IPS-15b (cell line): ENCODE data around the gene ASCC2.

Experiments
- H3K27me3 ChIP-seq: one replicate; pipeline ENCODE4 v1.6.1; 2013; ENCODE audit warnings: low read length; ENCODE audit not compliant: control insufficient read depth, insufficient read depth
- H3K36me3 ChIP-seq: one replicate; pipeline ENCODE4 v1.6.1; 2013; ENCODE audit warnings: low read length; ENCODE audit not compliant: control insufficient read depth, insufficient read depth
- H3K4me1 ChIP-seq: one replicate; pipeline ENCODE4 v1.6.1; 2013; ENCODE audit warnings: mild to moderate bottlenecking, low read length; ENCODE audit not compliant: control insufficient read depth, insufficient read depth
- H3K4me3 ChIP-seq: one replicate; pipeline ENCODE4 v1.5.1; 2013; ENCODE audit warnings: low read depth, low read length
- H3K9ac ChIP-seq: one replicate; pipeline ENCODE4 v1.6.1; 2013; ENCODE audit warnings: low read depth, mild to moderate bottlenecking, low read length
- H3K9me3 ChIP-seq: one replicate; pipeline ENCODE4 v1.6.1; 2013; ENCODE audit warnings: mild to moderate bottlenecking, low read length; ENCODE audit not compliant: control insufficient read depth, insufficient read depth

ASCC2 gene

DNA sequence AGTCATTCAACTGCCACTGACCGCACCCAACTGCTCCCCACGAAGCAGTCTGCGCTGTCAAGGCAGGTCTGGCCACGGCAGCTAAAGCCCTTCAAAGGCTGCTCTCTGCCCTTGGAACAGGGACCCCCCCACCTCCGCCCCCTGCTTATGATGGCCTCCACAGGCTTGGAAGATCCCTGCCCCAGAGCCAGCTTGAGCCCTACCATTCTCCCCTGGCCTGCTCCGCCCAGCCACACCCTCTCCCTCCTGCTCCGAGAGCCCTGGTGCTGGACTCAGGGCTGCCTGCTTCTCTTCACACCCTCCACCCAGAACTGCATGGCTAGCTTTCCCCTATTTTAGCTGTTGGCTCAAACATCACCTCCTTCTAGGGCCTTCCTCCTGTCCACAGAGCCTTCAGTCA, 90.2 kb downstream of the ASCC2 start:
- Histone ChIP-seq H3K27me3 (no peaks in the 10 kb centered on the region), H3K36me3 (peaks cover 3% of the 10 kb centered on the region), H3K9me3 (no peaks in the 10 kb centered on the region), H3K4me1 (no peaks in the 10 kb centered on the region), H3K4me3 (no peak overlapping the region), H3K9ac (no peak overlapping the region)

DNA sequence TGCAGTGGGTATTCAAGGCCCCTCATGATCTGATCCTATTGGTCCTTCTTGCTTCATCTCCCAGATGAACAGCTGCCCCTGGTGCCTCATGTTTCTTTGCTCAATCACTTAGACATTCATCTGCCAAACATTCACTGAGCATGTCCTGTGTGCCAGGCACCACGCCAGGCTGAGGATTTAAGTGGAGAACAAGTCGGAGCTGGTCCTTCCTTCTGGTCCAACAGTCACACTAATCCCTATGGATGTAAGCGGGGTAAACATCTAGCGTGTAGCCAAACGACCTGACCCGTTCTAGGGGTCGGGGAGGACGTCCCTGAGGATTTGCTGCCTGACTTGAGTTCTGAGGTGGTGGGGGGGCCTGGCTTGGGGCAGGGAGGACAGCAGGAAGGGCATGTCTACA, 93.2 kb downstream of the ASCC2 start:
- H3K27me3 ChIP-seq = no peaks in the 10 kb centered on the region
- H3K36me3 ChIP-seq = peaks cover 3% of the 10 kb centered on the region
- no peaks in the 10 kb centered on the region for H3K9me3 ChIP-seq
- no peak overlapping the region for H3K4me3 ChIP-seq
- H3K9ac ChIP-seq = no peak overlapping the region
- H3K4me1 ChIP-seq = no peaks in the 10 kb centered on the region

DNA sequence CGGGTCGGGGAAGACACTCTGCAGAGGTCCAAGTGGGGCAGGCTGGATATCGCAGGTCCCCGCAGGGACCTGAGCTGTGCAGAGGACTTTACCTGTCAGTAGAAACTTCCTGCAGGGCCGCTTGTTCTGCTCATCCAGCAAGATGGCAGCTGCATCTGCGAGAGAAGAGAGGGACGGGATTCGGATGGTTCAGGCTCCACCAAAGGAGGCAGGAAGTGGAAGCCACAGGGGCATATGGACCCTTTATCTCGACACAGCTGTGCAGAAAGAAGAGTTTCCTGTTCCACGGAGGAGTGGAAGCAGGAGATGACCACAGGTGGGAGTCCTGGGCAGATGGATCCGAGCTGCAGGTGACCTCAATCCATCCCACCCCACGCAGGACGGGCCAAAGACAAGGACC, 95.7 kb downstream of the ASCC2 start:
- Histone ChIP-seq H3K36me3 (no peaks in the 10 kb centered on the region), H3K4me3 (no peak overlapping the region), H3K4me1 (no peaks in the 10 kb centered on the region), H3K9ac (no peak overlapping the region), H3K27me3 (no peaks in the 10 kb centered on the region), H3K9me3 (no peaks in the 10 kb centered on the region)

DNA sequence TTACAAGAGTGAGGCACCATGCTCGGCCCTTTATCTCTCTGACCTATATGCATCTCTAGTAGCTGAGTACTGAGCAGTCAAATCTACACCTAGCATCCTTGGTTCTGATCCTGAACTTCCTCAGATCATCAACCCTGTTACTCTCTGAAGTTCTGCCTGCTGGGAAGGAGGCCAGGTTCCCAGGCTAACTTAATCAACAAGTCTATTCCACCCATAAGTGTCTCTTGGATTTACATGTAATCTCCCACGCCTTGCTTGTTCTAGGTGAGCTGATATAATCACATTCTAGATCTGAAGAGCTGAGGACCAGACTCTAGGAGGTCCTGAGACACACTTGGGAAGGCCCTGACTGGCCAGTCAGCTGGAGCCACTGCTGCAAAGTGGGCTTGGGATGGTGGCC, 96.1 kb downstream of the ASCC2 start:
- Histone ChIP-seq H3K36me3 (no peaks in the 10 kb centered on the region), H3K4me3 (no peak overlapping the region), H3K27me3 (no peaks in the 10 kb centered on the region), H3K9me3 (no peaks in the 10 kb centered on the region), H3K9ac (no peak overlapping the region), H3K4me1 (no peaks in the 10 kb centered on the region)

DNA sequence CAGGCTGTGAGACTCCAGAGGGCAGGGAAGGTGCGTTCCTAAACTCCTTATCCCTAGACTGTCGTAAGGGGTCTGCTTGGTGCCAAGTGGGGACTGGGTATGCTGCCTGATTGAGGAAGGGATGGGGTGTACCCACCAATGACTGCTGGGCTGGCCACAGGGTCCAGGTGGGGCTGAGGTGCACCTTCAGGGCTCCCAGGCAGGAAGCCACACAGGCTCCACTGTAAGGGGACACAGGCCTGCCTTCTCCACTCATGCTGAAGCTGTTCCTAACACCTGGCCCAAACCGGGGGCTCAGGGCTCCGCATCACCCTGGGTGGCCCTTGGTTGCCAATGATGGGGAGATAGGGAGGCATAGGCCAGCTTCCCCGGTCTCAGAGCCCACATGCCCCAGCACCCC, 97.9 kb downstream of the ASCC2 start:
- H3K27me3 ChIP-seq = no peaks in the 10 kb centered on the region
- no peak overlapping the region for H3K9ac ChIP-seq
- H3K4me1 ChIP-seq = peaks cover under 1% of the 10 kb centered on the region
- no peaks in the 10 kb centered on the region for H3K36me3 ChIP-seq
- H3K4me3 ChIP-seq = no peak overlapping the region
- H3K9me3 ChIP-seq = no peaks in the 10 kb centered on the region

DNA sequence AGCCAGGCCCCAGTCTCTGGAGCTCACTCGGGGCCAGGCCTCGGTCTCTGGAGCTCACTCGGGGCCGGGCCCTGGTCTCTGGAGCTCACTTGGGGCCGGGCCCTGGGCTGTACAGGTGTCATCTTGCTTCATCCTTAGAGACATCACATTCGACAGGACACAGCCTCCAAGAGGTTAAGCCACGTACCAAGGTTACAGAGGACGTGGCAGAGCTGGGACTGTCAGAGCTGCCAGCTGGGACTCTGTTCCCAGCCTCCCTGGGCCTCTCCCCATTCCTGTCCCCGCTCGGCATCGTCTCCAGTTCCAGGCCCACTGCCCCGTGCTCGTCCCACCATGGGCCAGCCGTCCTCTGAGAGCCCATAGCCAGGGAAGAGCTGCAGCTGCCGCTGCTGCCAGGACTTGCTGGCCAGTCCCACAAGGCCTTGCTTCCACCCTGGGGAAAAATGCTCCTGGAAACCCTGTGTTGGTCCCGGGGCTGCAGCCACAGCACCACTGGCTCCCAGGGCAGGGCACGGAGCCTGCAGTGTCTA, 98.7 kb downstream of the ASCC2 start:
- H3K9ac ChIP-seq = no peak overlapping the region
- H3K4me1 ChIP-seq = peaks cover 3% of the 10 kb centered on the region
- H3K36me3 ChIP-seq = no peaks in the 10 kb centered on the region
- H3K9me3 ChIP-seq = no peaks in the 10 kb centered on the region
- H3K27me3 ChIP-seq = no peaks in the 10 kb centered on the region
- no peak overlapping the region for H3K4me3 ChIP-seq
